ENCODE measurements around the gene IL3RA. TPM values are rescaled to one million over a fixed set of nuclear protein-coding genes. Genes with fewer than 3 reads are reported as not detected.

IL3RA gene
- total and polyA plus RNA-seq, 2 experiments from 2014 or later, result 0.86 TPM; not detected in 1

GRCh38 chrX:1306909-1307625 lies 29.5 kb upstream of the IL3RA start (continued):
- TF ChIP-seq CTCF (conservative IDR thresholded peaks at IDR 0.05; ENCODE audit: low read depth in 2 of 2), result no peak
- TF ChIP-seq CREB1 (CRISPR knock-in tag; IDR thresholded peaks at IDR 0.05; ENCODE audit: low read depth), result no peak
- no peak for TF ChIP-seq EZH2phosphoT487 (IDR thresholded peaks at IDR 0.05; ENCODE audit: unreplicated experiment)

GRCh38 chrX:1307626-1308340 lies 28.8 kb upstream of the IL3RA start:
- peaks cover 17% of the 10 kb centered on the region for H3F3A ChIP-seq (replicated peaks; ENCODE audit: low read depth)
- H3K9me2 ChIP-seq (ENCODE audit: insufficient read depth), result no peaks in the 10 kb centered on the region
- H3K27ac ChIP-seq (ENCODE audit: low read depth), result no peak overlapping the region
- H3K27me3 ChIP-seq (ENCODE audit: insufficient read depth), result no peaks in the 10 kb centered on the region
- no peaks in the 10 kb centered on the region for H3K4me1 ChIP-seq (ENCODE audit: insufficient read depth)
- DNase-seq (ENCODE audit: low spot score) (no peak), ATAC-seq (no peak)
- Mint-ChIP-seq H3K4me1 (no peaks in the 10 kb centered on the region), H3K27me3 (ENCODE audit: insufficient read depth, low read depth, poor library complexity) (peaks cover 34% of the 10 kb centered on the region), H3K4me3 (no peak overlapping the region), H3K9me3 (peaks cover 93% of the 10 kb centered on the region), H3K36me3 (ENCODE audit: low read depth) (peaks cover 50% of the 10 kb centered on the region), H3K27ac (no peak overlapping the region)
- no peak overlapping the region for H3K4me3 ChIP-seq
- no peak overlapping the region for H2AFZ ChIP-seq
- no peaks in the 10 kb centered on the region for H4K20me1 ChIP-seq (replicated peaks; ENCODE audit: insufficient read depth)
- no peak overlapping the region for H3K4me2 ChIP-seq
- no peak for TF ChIP-seq JUNB (IDR thresholded peaks at IDR 0.05; ENCODE audit: unreplicated experiment)
- TF ChIP-seq CTCF (conservative IDR thresholded peaks at IDR 0.05; ENCODE audit: low read depth in 2 of 2), result no peak
- no peak for TF ChIP-seq CREB1 (CRISPR knock-in tag; IDR thresholded peaks at IDR 0.05; ENCODE audit: low read depth)
- TF ChIP-seq EZH2phosphoT487 (IDR thresholded peaks at IDR 0.05; ENCODE audit: unreplicated experiment), result no peak
- no peak for TF ChIP-seq ETS1 (IDR thresholded peaks at IDR 0.05)
- TF ChIP-seq ZNF462 (CRISPR knock-in tag; IDR thresholded peaks at IDR 0.05), result no peak
- no peaks in the 10 kb centered on the region for H3K36me3 ChIP-seq (ENCODE audit: insufficient read depth)
- no peaks in the 10 kb centered on the region for H3K79me2 ChIP-seq (replicated peaks; ENCODE audit: insufficient read depth)
